Caco-2 (cell line): ENCODE data around the gene LRRTM1. TPM values are rescaled to one million over a fixed set of nuclear protein-coding genes. Genes with fewer than 3 reads are reported as not detected.

Experiments used
- BruUV-seq: library from RNA; stranded (reverse); fragments of 400-500 nt; replicated peaks from 2 replicates; lab custom pipeline; 2021; lab: Mats Ljungman, UMichigan
- CTCF ChIA-PET: fragments of 300-600 bp; sonication (Branson Sonifier 250); formaldehyde crosslinking; loops from one replicate; lab custom pipeline; 2022; ENCODE audit warnings: antibody characterized with exemption; lab: Charles Lee
- POLR2A ChIA-PET: fragments of 300-600 bp; sonication (Branson Sonifier 250); formaldehyde crosslinking; loops from one replicate; lab custom pipeline; 2022; ENCODE audit warnings: antibody characterized with exemption; lab: Charles Lee
- DNase-seq, 2 experiments: peaks; one replicate each; pipeline versions ENCODE4 v3.0.0 to v3.0.0-alpha.2; 2020 to 2022
- H3K27me3 ChIP-seq: replicated peaks from 2 replicates; pipeline ENCODE4 v1.6.0; 2011; ENCODE audit warnings: low read length; ENCODE audit not compliant: control insufficient read depth, insufficient read depth
- H3K36me3 ChIP-seq: 2 replicates; pipeline ENCODE4 v1.5.1; 2011; ENCODE audit warnings: low read length; ENCODE audit not compliant: control insufficient read depth, insufficient read depth
- H3K4me1 ChIP-seq: fragments of 250-450 bp; sonication (Bioruptor Pico); 2 replicates; pipeline ENCODE4 v1.5.1; 2020; ENCODE audit warnings: mild to moderate bottlenecking
- H3K4me3 ChIP-seq: 2 replicates; pipeline ENCODE4 v1.5.1; 2011; ENCODE audit warnings: low read depth, mild to moderate bottlenecking, control low read depth, low read length
- H3K9me3 ChIP-seq: fragments of 250-450 bp; sonication (Bioruptor Pico); 2 replicates; pipeline ENCODE4 v1.5.1; 2020; ENCODE audit warnings: mild to moderate bottlenecking, moderate library complexity
- H3K27ac Mint-ChIP-seq: one replicate; pipeline ENCODE4 v1.8.0; 2022; ENCODE audit warnings: mixed read lengths; ENCODE audit not compliant: unreplicated experiment
- H3K27me3 Mint-ChIP-seq: one replicate; pipeline ENCODE4 v1.8.0; 2022; ENCODE audit warnings: mixed read lengths; ENCODE audit not compliant: insufficient read depth, unreplicated experiment
- H3K36me3 Mint-ChIP-seq: one replicate; pipeline ENCODE4 v1.8.0; 2022; ENCODE audit warnings: mild to moderate bottlenecking, mixed read lengths; ENCODE audit not compliant: insufficient read depth, unreplicated experiment
- H3K4me1 Mint-ChIP-seq: one replicate; pipeline ENCODE4 v1.8.0; 2022; ENCODE audit warnings: low read depth, mixed read lengths; ENCODE audit not compliant: unreplicated experiment
- H3K4me3 Mint-ChIP-seq: one replicate; pipeline ENCODE4 v1.8.0; 2022; ENCODE audit warnings: mild to moderate bottlenecking, moderate library complexity, mixed read lengths; ENCODE audit not compliant: unreplicated experiment
- H3K9me3 Mint-ChIP-seq: one replicate; pipeline ENCODE4 v1.8.0; 2022; ENCODE audit warnings: mixed read lengths; ENCODE audit not compliant: unreplicated experiment
- intact Hi-C: fragments of 100-400 bp; cut with micrococcal nuclease; formaldehyde crosslinking; loops from one replicate; pipeline ENCODE4 v1.10.0; 2022; ENCODE audit not compliant: unreplicated experiment
- total RNA-seq: library from RNA; stranded (reverse); gene quantifications from 2 replicates; pipeline ENCODE4 v1.2.3, GENCODE V29; 2022
- TF ChIP-seq, protein P1 (sequence below), 2 experiments: fragments of 200-600 bp in 1 of 2; IDR thresholded peaks; 1 replicate in 1 of 2; 2 replicates in 1 of 2; pipeline versions ENCODE4 v1.5.1 to v1.8.0; 2011 to 2022; ENCODE audit warnings: antibody characterized with exemption in 1 of 2, control low read depth in 1 of 2, inconsistent platforms in 1 of 2, low read depth in 1 of 2, low read length in 1 of 2, mild to moderate bottlenecking in 1 of 2, moderate library complexity in 1 of 2; ENCODE audit not compliant: insufficient read depth in 1 of 2, severe bottlenecking in 1 of 2, unreplicated experiment in 1 of 2

The LRRTM1 gene
- total RNA-seq, 1 experiment from 2014 or later = not detected

DNA sequence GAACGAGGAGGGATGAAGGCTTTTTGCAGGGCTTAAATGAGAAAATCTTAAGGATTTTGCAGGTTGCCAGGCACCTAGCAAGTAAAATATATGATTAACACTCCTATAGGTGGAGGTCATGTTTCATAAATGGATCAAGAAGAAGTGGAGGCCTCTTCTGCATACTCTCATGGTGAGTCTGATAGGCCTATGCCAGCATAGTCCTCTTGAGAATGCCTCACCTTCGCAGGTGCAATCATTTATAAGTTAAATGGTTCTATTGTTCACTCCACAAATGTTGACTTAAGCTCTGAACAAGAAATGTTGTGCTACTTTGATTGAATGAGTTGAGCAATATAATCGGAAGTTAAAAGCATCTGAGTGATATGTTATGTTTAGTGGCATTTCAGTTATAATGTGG lies 12.1 kb downstream of the LRRTM1 start:
- Histone ChIP-seq H3K36me3 (no peaks in the 10 kb centered on the region), H3K9me3 (no peaks in the 10 kb centered on the region), H3K4me3 (no peak overlapping the region), H3K27me3 (no peaks in the 10 kb centered on the region), H3K4me1 (no peaks in the 10 kb centered on the region)
- TF ChIP-seq, protein P1, sequence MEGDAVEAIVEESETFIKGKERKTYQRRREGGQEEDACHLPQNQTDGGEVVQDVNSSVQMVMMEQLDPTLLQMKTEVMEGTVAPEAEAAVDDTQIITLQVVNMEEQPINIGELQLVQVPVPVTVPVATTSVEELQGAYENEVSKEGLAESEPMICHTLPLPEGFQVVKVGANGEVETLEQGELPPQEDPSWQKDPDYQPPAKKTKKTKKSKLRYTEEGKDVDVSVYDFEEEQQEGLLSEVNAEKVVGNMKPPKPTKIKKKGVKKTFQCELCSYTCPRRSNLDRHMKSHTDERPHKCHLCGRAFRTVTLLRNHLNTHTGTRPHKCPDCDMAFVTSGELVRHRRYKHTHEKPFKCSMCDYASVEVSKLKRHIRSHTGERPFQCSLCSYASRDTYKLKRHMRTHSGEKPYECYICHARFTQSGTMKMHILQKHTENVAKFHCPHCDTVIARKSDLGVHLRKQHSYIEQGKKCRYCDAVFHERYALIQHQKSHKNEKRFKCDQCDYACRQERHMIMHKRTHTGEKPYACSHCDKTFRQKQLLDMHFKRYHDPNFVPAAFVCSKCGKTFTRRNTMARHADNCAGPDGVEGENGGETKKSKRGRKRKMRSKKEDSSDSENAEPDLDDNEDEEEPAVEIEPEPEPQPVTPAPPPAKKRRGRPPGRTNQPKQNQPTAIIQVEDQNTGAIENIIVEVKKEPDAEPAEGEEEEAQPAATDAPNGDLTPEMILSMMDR (IDR thresholded peaks at IDR 0.05; ENCODE audit: insufficient read depth in 1 of 2, low read depth in 1 of 2, low read length in 1 of 2, severe bottlenecking in 1 of 2, unreplicated experiment in 1 of 2) = no peak
- no peak for DNase-seq
- CTCF ChIA-PET = no interaction called here
- no peaks in the 10 kb centered on the region for H3K4me1 Mint-ChIP-seq
- POLR2A ChIA-PET = no interaction called here
- H3K36me3 Mint-ChIP-seq = no peaks in the 10 kb centered on the region
- intact Hi-C loops = no loop called here
- no peak overlapping the region for H3K4me3 Mint-ChIP-seq
- H3K27ac Mint-ChIP-seq = no peak overlapping the region
- peaks cover 23% of the 10 kb centered on the region for H3K27me3 Mint-ChIP-seq
- no peaks in the 10 kb centered on the region for H3K9me3 Mint-ChIP-seq
- BruUV-seq = no TSS peak

- TF ChIP-seq, protein P1 (IDR thresholded peaks at IDR 0.05; ENCODE audit: insufficient read depth in 1 of 2, low read depth in 1 of 2, low read length in 1 of 2, severe bottlenecking in 1 of 2, unreplicated experiment in 1 of 2) = no peak
- Histone ChIP-seq H3K4me1 (no peaks in the 10 kb centered on the region), H3K36me3 (no peaks in the 10 kb centered on the region), H3K4me3 (no peak overlapping the region), H3K9me3 (no peaks in the 10 kb centered on the region), H3K27me3 (no peaks in the 10 kb centered on the region)
- H3K4me3 Mint-ChIP-seq = no peak overlapping the region
- no peak overlapping the region for H3K27ac Mint-ChIP-seq
- POLR2A ChIA-PET = no interaction called here
- DNase-seq = no peak
- peaks cover 27% of the 10 kb centered on the region for H3K27me3 Mint-ChIP-seq
- no peaks in the 10 kb centered on the region for H3K36me3 Mint-ChIP-seq
- no peaks in the 10 kb centered on the region for H3K4me1 Mint-ChIP-seq
- CTCF ChIA-PET = no interaction called here
- H3K9me3 Mint-ChIP-seq = no peaks in the 10 kb centered on the region
- intact Hi-C loops = no loop called here
- BruUV-seq = no TSS peak
These were observed 12.9 kb downstream of the LRRTM1 start for GRCh38 chr2:80291656-80292055.

- no peaks in the 10 kb centered on the region for H3K36me3 ChIP-seq
- peaks cover 20% of the 10 kb centered on the region for H3K27me3 Mint-ChIP-seq
- no peak for DNase-seq
- no peaks in the 10 kb centered on the region for H3K9me3 Mint-ChIP-seq
- CTCF ChIA-PET = interaction anchor here (0.7 to 0.9 kb wide), 2 partner anchors 161 to 211 kb away, joined by 4 to 11 read pairs; no protein-coding TSS in a partner anchor
- H3K4me1 ChIP-seq = no peaks in the 10 kb centered on the region
- POLR2A ChIA-PET = no interaction called here
- no peaks in the 10 kb centered on the region for H3K36me3 Mint-ChIP-seq
- no peak overlapping the region for H3K4me3 ChIP-seq
- TF ChIP-seq, protein P1 (IDR thresholded peaks at IDR 0.05; ENCODE audit: insufficient read depth in 1 of 2, low read depth in 1 of 2, low read length in 1 of 2, severe bottlenecking in 1 of 2, unreplicated experiment in 1 of 2) = no peak
- no peaks in the 10 kb centered on the region for H3K27me3 ChIP-seq
- H3K4me3 Mint-ChIP-seq = no peak overlapping the region
- no TSS peak for BruUV-seq
- no peaks in the 10 kb centered on the region for H3K4me1 Mint-ChIP-seq
- intact Hi-C loops = no loop called here
- H3K27ac Mint-ChIP-seq = no peak overlapping the region
- H3K9me3 ChIP-seq = no peaks in the 10 kb centered on the region
These were observed 16.0 kb downstream of the LRRTM1 start for GRCh38 chr2:80288576-80288975.
